Vagina (tissue), 2 donors: ENCODE measurements around the gene ANO7.

Experiments used
- CTCF ChIP-seq, 3 experiments: fragments of 450-650 bp in 2 of 3; fragments of 200-600 bp in 1 of 3; sonication (generic) in 1 of 3; IDR thresholded peaks; one replicate each; pipeline ENCODE4 v1.5.1; 2017 to 2019; ENCODE audit warnings: antibody characterized with exemption in 3 of 3, mild to moderate bottlenecking in 2 of 3, moderate library complexity in 2 of 3
- POLR2A ChIP-seq, 2 donors: fragments of 450-650 bp; IDR thresholded peaks; one replicate each; pipeline ENCODE4 v1.6.1; 2017; ENCODE audit warnings: antibody characterized with exemption in 2 of 2, mild to moderate bottlenecking in 2 of 2, moderate library complexity in 2 of 2

DNA sequence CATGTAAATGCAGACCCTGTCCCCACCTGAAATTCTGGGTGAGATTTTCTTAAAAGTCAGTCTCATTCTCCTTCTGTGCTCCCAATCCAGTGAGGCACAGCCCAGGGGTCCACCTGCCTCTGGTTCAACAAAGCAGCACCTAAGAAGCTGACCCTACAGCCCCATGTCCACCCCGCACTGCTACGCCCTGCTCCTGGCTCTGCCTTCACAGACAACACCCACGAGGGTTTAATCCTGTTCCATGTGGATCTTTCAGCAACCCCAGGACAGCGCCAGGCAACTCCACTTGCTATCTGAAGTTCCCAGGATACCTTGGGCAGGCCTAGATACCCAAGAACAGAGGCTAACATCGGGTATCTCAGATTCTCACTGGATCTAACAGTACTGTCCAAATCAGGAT, 82.1 kb downstream of the ANO7 start:
- no peak for TF ChIP-seq CTCF (IDR thresholded peaks at IDR 0.05)
- TF ChIP-seq POLR2A (IDR thresholded peaks at IDR 0.05): no peak
